GM21447 (cell line): Measurements from ENCODE around the gene ZNF609.
A peak's percentile ranks its signal among the peaks of the same experiment; 100 is the strongest.
"Not testable (repeated sequence)": the region's sequence is repeated elsewhere in the genome, so short reads cannot be mapped to it uniquely, and the experiment has no call there.

Experiments used
- ATAC-seq: cut with Tn5 transposase; IDR thresholded peaks from one replicate; pipeline ENCODE4 v1.9.1; 2021; ENCODE audit not compliant: unreplicated experiment

The ZNF609 gene

DNA sequence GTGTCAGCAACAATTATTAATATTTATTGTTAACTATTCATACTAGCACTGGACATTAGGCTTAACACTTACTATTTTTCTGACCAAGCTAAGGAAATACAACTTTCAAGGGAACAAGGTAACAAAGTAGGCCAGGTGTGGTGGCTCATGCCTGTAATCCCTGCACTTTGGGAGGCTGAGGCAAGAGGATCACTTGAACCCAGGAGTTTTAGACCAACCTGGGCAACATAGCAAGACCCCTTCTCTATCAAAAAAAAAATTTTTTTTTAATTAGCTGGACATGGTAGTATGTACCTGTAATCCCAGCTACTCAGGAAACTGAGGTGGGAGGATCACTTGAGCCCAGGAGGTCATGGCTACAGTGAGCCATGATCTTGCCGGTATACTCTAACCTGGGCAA, 183.3 kb downstream of the ZNF609 start:
- no peak for ATAC-seq

DNA sequence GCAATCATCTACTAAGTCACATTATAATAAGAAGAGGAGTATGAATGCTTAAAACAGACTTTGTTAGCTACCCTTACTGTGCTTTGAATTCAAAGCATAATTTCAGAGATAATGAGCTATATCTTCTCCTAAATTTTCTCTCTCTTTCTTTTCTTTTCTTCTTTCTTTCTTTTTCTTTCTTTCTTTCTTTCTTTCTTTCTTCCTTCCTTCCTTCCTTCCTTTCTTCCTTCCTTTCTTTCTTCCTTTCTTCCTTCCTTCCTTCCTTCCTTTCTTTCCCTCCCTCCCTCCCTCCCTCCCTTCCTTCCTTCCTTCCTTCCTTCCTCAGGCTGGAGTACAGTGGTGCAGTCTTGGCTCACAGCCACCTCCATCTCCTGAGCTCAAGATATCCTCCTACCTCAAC, 184.4 kb downstream of the ZNF609 start:
- not testable (repeated sequence) for ATAC-seq

DNA sequence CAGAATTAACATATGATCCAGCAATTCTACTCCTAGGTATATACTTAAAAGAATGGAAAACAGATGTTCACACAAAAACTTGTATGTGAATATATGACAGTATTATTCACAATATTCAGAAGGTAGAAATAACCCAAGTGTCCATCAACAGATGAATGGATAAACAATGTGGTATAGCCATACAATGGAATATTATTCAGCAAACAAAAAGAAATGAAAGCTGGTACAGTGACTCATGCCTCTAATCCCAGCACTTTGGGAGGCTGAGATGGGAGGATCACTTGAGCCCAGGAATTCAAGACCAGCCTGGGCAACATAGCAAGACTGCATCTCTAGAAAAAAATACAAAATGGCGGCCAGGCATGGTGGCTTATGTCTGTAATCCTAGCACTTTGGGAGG, 185.6 kb downstream of the ZNF609 start:
- ATAC-seq = no peak

DNA sequence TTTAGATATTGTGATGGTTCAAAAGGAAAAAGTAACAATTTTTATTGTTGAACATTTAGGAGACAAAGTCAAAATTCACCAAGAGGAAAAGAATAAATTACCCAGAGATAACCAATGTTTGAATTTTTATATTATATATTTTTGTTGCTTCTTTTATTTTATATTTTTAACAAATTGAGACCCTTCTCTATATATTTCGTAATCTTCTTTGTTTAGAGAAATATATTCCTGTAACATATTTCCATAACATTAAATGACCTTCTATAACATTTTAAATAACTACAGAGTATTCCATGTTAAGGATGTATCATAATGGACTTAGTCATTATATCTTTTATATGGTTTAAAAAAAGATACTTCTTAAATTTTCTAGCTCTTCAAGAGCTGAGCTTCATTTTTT, 187.0 kb downstream of the ZNF609 start:
- ATAC-seq = no peak

DNA sequence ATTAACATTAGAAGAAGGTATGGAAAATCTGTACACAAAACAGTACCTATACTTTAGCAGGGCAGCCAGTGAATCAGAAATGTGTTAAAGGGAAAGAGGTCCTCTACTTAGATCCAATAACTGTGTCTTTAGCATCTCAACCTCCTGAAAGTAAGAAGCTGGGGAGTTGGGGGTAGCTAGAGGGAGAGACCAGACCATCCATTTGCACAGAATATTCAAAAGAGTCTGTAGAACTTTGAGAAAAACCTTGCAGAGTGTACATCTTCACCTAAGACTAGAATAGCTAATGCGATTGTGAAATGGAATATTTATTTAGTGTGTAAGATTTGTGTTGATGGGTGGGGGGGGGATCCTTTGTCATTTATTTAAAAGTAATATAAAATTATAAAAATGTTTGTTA, 190.2 kb downstream of the ZNF609 start:
- ATAC-seq = no peak

DNA sequence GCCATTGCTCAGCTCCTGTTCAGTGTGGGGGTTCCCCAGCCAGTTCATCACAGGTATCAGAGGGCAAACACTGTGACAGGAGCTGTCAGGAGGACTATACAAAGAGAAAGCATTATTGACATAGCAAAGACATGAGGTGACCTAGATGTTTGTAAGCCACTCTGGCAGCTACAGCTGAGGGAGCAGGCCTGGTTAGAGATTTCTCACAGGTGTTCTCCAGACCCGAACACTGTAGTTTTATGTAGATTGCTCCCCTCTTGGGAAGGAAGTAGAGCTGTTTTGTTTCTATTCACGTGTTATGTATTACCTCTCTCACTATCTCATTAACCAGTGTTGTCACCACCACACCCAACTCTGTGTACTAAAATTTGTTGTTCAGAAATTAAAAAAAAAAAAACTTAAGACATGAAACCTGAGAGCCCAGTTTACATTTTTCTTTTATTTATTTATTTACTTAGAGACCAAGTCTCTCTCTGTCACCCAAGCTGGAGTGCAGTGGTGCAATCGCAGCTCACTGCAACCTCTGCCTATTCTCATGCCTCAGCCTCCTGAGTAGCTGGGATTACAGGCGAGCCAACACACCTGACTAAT, 191.3 kb downstream of the ZNF609 start:
- peak; percentile 84 for ATAC-seq

DNA sequence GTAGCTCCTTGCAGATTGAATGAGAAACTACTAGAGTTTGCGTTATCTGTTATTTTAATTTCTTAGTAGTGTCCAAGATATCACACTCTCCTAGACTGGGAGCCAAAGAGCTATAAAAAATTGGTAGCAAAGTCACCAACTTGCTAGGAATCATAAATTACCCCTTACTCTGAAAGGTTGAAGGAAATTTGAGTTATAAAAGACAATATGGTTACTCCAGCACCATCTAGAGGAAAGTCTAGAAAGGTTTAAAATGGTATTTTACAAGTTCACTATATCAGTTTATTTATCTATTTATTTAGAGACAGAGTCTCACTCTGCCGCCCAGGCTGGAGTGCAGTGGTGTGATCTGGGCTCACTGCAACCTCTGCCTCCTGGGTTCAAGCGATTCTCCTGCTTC, 193.4 kb downstream of the ZNF609 start:
- no peak for ATAC-seq

DNA sequence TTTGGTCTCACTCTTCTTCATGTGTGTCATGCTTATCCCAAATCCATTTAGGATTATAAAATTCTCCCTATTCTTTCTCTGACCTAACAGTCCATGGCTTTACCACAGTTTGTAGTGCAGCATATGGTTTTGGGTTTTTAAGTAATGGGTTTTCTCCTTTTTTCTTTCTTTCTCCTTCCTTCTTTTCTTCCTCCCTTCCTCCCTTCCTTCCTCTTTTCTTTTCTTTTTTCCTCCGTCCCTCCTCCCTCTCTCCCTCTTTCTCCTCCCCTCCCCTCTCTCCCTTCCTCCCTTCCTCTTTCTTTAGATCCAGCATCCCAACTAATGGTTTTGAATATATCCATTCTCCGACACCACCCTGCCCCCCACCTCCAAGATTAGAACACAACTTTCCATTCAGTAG, 196.1 kb downstream of the ZNF609 start:
- ATAC-seq = no peak

DNA sequence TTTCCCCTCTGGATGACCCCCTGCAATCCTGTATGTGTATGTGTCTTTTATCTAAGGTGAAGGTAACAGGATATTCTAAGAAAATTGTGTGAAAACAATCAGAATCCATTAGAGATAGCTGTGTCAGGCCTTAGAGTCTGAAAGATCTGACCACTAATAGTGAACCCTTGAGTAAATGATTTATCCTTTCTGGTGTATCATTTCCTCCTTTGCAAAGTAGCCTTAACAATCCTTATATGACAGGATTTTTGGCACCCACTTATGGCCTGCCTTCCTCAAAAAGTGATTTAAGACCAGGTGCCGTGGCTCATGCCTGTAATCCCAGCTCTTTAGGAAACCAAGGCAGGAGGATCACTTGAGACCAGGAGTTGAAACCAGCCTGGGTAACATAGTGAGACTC, 204.8 kb downstream of the ZNF609 start:
- peak; percentile 73 for ATAC-seq

DNA sequence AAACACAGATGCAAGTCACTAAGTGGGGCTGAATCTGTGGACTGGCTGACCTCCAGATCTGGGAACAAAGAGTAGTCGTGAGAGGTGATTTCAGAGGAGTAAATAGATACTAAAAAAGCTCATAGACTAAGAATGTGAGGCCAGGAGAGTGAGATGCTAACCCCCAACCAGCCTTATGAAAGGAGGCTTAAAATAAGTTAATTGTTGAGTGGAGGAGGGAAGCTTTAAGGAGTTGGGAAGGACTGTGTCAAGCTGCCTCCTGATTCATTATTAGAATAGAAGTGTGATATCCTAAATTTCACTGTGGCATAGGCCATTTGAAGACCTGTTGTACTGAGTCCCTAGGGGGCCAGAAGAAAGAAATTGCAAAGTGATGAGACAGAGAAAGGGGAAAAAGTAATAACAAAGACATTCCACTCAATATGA, 207.4 kb downstream of the ZNF609 start:
- ATAC-seq = no peak

DNA sequence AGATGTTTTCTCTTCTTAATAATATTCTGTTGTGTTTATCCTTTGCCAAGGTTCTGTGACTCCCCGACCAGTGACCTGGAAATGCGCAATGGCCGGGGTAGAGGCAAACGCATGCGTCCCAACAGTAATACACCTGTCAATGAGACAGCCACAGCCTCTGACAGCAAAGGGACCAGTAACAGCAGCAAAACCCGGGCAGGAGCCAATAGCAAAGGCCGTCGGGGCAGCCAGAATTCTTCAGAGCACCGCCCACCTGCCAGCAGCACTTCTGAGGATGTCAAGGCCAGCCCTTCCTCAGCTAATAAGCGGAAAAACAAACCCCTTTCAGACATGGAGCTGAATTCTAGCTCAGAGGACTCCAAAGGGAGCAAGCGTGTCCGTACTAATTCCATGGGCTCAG, 213.5 kb downstream of the ZNF609 start:
- ATAC-seq = no peak

DNA sequence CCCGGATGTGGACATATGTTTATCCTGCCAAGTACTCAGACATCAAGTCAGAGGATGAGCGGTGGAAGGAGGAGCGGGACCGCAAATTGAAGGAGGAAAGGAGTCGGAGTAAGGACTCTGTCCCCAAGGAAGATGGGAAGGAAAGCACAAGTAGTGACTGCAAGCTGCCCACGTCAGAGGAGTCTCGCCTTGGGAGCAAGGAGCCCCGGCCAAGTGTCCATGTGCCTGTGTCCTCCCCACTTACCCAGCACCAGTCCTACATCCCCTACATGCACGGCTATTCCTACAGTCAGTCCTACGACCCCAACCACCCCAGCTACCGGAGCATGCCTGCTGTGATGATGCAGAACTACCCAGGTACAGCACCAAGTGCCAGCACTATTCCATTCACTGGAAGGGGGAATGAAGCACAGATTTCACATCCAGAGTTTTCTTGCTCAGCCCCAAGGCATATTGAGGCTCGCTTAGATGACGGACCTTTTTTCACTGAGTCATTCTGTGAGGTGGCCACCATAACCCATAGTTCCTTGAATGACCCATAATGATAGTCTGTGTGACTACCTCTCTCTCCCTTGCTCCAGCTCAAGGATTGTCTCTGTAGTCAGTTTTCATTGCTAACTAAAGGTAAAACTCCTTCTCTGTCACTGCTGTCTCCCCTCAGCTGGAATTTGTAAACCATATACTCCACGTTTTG, 217.9 kb downstream of the ZNF609 start:
- no peak for ATAC-seq

DNA sequence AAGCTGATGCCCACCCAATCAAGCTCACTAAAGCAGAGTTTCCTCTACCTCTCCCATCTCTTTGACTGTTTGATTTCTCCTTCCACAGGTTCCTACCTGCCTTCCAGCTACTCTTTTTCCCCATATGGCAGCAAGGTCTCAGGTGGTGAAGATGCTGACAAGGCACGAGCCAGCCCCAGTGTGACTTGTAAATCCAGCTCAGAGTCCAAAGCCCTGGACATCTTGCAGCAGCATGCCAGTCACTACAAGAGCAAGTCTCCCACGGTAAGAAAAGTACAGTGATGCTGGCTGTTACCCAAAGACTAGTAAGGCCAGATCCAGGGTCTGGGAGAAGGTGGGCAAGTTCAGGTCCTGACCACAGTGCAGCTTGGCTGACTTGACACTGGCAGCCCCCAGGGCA, 219.7 kb downstream of the ZNF609 start:
- no peak for ATAC-seq

DNA sequence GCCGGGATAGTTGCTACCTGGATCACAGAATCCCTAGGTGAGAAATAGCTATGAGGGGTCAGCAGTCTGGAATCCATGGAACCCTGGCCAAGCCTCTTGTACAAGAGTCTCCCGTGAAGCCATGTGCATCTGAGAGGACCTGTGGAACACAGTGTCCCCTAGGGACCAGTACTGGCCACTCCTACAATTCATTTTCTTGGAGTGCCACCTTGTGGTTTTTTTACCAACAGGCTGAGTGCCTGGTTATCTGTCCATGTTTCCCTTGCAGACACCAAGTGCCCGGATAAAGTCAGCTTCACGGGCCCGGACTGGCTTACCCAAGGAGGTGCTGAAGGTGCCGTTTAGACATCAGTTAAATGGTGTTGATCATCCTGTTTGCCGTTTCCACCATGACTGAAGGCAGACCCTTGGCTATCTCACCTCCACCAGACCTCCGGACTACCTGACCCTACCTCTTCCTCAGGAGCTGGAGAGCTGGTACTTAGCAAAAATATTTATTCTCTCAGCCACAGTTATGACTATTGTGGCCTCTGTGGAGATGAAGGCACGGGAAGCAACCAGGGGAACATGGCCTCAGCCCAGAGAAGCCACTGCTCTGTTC, 221.1 kb downstream of the ZNF609 start:
- no peak for ATAC-seq

DNA sequence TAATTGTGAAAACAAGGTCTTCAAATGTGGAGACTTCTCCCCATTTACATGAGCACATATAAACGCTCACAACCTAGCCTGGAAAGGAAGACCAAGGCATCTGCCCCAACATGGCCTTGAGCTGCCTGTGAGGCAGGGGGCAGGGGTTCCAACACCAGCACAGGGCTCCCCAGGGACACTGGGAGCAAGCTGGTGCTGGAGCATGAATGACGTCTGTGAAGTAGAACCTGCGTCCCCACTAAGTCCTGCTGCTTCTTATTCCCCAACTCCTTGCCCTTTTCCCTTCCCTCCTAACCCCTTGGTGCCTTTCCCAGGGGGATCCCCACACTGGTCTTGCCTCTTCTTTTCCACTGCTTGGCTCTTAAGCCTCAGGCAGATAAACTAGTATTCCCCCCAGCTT, 221.9 kb downstream of the ZNF609 start:
- ATAC-seq = no peak

DNA sequence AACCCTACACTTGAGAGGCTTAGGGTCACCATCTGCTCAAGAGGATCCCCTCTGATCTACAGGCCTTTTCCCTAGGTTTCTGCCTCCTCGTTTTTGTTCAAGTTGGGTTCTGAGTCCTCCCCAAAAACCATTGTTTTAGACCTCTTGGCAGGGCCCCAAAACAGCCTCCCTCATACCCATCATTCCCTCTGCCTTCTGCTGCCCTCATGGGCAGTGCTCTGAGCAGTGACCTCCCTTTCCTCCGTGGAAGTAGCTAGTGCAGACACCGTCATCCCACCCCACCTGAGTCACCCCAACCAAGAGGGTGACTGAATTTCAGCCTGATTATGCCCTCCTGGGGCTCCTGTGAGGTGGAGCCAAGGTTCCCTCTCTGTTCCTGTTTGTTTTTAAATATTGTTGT, 223.0 kb downstream of the ZNF609 start:
- ATAC-seq = no peak

DNA sequence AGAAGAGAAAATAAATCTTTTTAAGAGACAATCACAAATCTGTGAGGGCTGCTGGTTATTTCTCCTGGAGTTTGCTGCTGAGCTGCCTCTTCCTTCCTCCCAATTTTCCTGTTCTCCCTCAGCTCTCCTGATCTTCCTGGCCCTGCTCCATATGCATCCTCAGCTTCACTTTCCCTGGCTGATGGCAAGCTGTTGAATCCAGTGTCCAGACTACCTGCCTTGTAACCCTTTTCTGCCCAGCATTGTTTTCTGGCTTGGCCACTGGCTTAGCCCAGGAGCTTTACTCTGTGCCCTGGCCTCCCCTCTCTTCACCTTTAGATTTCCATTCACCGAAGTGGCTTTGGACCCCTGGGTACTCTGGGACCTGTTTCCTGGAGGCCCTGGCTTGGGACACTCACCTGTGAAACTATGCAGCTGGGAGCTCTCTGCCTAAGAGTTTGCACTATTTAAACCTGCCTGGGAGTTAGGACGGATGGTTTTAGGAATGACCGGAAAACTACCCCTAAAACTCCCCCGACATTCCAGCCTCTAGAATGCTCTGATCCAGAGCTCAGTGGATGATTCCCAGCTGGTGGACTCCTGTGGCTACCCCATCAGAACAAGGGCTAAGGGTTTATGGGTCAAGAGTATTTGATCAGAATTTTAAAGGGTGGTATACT, 225.0 kb downstream of the ZNF609 start:
- no peak for ATAC-seq

DNA sequence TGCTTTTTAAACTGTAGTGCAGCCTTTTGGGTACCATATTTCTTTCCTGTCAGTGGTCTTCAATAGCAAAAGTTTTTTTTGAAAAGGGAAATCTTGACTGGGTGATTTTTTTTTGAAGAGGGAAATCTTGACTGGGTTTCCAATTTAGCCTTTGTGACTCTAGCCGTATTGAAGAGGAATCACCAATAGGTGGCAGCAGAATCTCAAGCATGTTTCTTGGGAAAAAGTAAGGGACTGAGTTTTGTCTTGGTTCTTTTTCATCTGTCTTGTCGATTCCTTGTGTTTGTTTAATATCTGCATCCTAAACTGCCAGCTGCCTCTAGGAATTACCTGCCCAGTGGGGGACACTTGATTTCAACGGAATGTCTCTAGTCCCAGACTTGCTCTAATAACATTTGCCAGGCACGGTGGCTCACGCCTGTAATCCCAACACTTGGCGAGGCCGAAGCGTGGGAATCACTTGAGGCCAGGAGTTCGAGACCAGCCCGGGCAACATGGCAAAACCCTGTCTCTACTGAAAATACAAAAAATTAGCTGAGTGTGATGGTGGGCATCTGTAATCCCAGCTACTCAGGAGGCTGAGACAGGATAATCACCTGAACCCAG, 225.9 kb downstream of the ZNF609 start:
- ATAC-seq = no peak

DNA sequence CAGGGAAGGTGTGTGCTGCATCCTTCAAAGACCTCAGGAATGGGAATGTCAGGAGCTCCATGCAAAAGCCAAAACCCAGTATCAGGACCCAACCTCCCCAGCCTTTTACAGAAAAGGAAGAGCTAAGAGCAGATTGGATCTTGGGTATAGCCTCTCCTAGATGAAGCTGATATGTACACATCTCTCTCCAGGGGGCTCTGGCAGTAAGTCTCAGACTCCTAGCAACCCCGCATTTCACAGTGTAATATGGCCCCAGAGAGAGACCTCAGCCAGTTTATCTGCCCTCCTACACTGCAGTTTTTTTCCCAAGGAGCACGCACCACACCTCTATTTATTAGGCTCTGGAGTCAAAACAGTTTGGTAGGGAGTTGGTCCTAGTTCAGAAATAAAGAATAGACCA, 226.8 kb downstream of the ZNF609 start:
- no peak for ATAC-seq

DNA sequence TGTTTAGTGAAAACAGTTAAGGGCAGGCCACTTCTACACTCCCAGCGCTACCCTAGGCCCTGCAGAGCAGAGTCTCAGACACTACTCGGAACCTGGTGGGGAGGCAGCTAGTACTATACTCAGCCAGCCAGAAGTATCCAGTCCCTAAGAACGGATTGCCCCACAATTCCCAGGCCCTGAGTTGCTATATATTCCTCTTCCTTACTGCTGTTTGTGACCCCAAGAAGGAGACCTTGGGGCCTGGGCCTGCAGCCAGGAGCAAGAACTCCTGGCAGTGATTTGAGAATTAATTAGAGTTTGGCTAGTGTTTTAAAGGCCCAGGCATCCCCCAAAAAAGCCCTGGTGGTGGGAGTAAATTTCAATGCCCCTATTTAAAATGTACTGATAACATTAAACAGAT, 227.3 kb downstream of the ZNF609 start:
- ATAC-seq = no peak

DNA sequence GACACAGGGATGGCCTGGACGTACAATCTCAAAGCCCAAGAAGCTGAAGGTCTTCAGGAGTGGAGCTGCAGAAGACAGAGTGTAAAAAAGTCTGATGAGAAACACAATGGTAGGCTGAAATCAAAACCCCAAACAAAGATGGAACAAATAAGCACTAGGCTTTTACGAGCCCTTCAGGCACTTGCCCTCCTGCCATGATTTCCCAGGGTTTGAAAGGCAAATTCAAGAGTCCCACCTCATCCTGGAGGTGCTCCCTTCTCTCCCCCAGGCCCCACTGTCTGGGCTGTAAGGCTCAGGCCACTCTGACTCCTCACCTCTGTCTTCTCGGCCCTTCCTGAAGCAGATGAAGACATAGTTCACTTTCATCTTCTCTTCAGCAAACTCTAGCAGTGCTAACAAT, 228.4 kb downstream of the ZNF609 start:
- no peak for ATAC-seq

DNA sequence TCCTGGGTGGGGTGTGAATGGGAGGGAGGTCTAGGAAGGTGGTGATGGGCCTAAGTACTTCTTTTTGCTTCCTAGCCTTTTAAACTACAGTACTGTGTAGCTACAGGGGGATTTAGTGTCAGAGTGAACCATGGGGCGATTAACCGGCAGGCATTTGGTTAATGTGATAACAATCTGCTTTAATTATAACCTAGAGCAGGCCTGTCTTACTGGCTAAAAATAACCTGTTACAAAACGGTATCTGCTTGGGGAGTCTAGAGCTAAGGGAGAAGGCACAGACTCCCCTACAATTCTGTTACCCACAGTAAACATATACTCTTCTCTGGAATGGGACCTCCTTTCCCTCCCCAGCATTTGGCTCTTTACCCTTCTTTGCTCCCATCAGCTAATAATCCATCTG, 229.6 kb downstream of the ZNF609 start:
- no peak for ATAC-seq
